Panc1 (cell line): Measurements from ENCODE around the gene NTF4. TPM values are rescaled to one million over a fixed set of nuclear protein-coding genes. Genes with fewer than 3 reads are reported as not detected.

Source experiments
- ATAC-seq: fragments of 200-7000 bp; cut with Tn5 transposase; 2 replicates; pipeline ENCODE4 v1.9.1; 2020; ENCODE audit warnings: mild to moderate bottlenecking, moderate library complexity
- BruUV-seq: library from RNA; stranded (reverse); fragments of 400-500 nt; replicated peaks from 2 replicates; lab custom pipeline; 2021; lab: Mats Ljungman, UMichigan
- CTCF ChIA-PET: fragments of 300-600 bp; sonication (Branson Sonifier 250); formaldehyde crosslinking; loops from one replicate; lab custom pipeline; 2022; ENCODE audit warnings: antibody characterized with exemption; lab: Charles Lee
- POLR2A ChIA-PET: fragments of 300-600 bp; sonication (Branson Sonifier 250); formaldehyde crosslinking; loops from one replicate; lab custom pipeline; 2022; ENCODE audit warnings: antibody characterized with exemption; lab: Charles Lee
- DNase-seq: peaks from one replicate; pipeline ENCODE4 v3.0.0-alpha.2; 2010; ENCODE audit warnings: low read depth, low spot score
- H3K27ac ChIP-seq: 2 replicates; pipeline ENCODE4 v1.5.1; 2011; ENCODE audit warnings: mild to moderate bottlenecking, low read length, inconsistent platforms
- H3K27me3 ChIP-seq: fragments of 200-500 bp; sonication (Bioruptor generic); 2 replicates; pipeline ENCODE4 v1.6.0; 2014; ENCODE audit warnings: low read length, inconsistent platforms; ENCODE audit not compliant: control insufficient read depth, insufficient read depth
- H3K36me3 ChIP-seq: fragments of 200-500 bp; sonication (Bioruptor generic); 2 replicates; pipeline ENCODE4 v1.5.1; 2014; ENCODE audit warnings: inconsistent platforms, mild to moderate bottlenecking, low read length, moderate library complexity; ENCODE audit not compliant: control insufficient read depth, insufficient read depth
- H3K4me1 ChIP-seq: 2 replicates; pipeline ENCODE4 v1.5.1; 2011; ENCODE audit warnings: inconsistent platforms, mild to moderate bottlenecking, low read length, moderate library complexity; ENCODE audit not compliant: control insufficient read depth, insufficient read depth
- H3K4me3 ChIP-seq, 2 experiments: 2 replicates each; pipeline ENCODE4 v1.5.1; 2011 to 2012; ENCODE audit warnings: low read depth in 2 of 2, low read length in 2 of 2, mild to moderate bottlenecking in 2 of 2, inconsistent platforms in 1 of 2, moderate library complexity in 1 of 2
- H3K9me3 ChIP-seq: fragments of 200-500 bp; sonication (Bioruptor generic); 2 replicates; pipeline ENCODE4 v1.5.1; 2014; ENCODE audit warnings: low read depth, mild to moderate bottlenecking, inconsistent platforms, low read length, moderate library complexity; ENCODE audit not compliant: control insufficient read depth, insufficient read depth
- POLR2AphosphoS5 ChIP-seq: IDR thresholded peaks from 2 replicates; pipeline ENCODE4 v1.6.1; 2012; ENCODE audit warnings: mild to moderate bottlenecking, low read depth, low read length, moderate library complexity
- SIN3A ChIP-seq: IDR thresholded peaks from 2 replicates; pipeline ENCODE4 v1.6.1; 2012; ENCODE audit warnings: low read depth, mild to moderate bottlenecking, low read length, moderate library complexity, borderline replicate concordance; ENCODE audit not compliant: insufficient read depth
- TCF7L2 ChIP-seq: IDR thresholded peaks from 2 replicates; pipeline ENCODE4 v1.6.1; 2011; ENCODE audit warnings: mild to moderate bottlenecking, low read depth, low read length, inconsistent platforms
- in situ Hi-C: cut with HindIII; loops from 2 replicates; pipeline ENCODE4 v1.10.0; 2016; ENCODE audit warnings: low sequenced_read_pairs, low pct_unique_long_range_greater_than_20kb
- intact Hi-C: fragments of 100-400 bp; cut with micrococcal nuclease; formaldehyde crosslinking; loops from one replicate; pipeline ENCODE4 v1.10.0; 2022; ENCODE audit not compliant: unreplicated experiment
- total RNA-seq: library from RNA; stranded (reverse); gene quantifications from one replicate; pipeline ENCODE4 v1.2.1, GENCODE V29; 2021; ENCODE audit not compliant: unreplicated experiment
- TF ChIP-seq, protein P1 (sequence below), 2 experiments: IDR thresholded peaks; 2 replicates each; pipeline ENCODE4 v1.6.1; 2011 to 2012; ENCODE audit warnings: low read depth in 2 of 2, control low read depth in 1 of 2, low read length in 1 of 2, mild to moderate bottlenecking in 1 of 2, moderate library complexity in 1 of 2; ENCODE audit not compliant: insufficient read depth in 1 of 2
- TF ChIP-seq, protein P2 (sequence below): fragments of 450-650 bp; IDR thresholded peaks from 2 replicates; pipeline ENCODE4 v1.5.1; 2017; ENCODE audit warnings: mild to moderate bottlenecking

NTF4 gene
- total RNA-seq, 1 experiment from 2014 or later = 0.39 TPM

DNA sequence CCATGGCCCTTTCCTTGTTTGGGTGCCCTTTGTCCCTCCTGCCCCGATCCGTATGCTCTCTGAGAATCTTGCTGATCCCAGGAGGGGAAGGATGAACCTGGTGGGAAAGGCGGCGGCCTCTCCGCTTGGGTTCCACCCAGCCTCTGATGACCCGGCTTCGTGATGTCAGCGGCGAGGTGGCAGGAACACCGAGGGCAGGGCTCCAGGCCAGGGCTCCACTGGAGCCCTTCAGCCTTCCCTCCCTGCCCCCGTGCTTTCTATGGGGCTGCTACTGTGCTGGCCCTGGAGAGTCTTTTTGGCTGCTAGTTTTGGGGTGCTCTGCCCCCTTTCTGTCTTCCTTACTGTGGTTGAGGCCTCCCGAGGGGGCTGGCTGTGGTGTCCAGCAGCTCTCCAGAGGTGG is 37.7 kb upstream of the NTF4 start:
- H3K4me3 ChIP-seq = no peak overlapping the region
- ChIA-PET CTCF (interaction anchor here (0.5 kb wide), 1 partner anchor 38 kb away, joined by 3 read pairs; the partner anchor contains the start of gene NTF4), POLR2A (no interaction called here)

DNA sequence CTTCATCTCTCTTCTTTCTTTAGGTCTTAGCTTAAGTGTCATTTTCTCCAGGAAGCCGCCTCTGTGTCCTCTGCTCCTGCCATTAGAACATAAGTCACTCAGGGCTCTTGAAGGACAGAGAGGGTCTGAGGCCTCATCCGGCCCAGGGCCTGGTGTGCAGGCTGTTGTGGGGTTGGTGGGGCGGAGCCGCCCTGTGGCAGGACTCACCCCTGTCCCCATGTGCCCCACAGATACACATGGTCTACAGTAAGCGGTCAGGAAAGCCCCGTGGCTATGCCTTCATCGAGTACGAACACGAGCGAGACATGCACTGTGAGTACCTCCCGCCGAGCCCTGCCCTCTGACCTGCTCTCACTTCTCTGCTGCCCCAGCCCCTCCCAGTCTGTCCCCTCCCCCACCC is 36.5 kb upstream of the NTF4 start:
- no peak overlapping the region for H3K4me3 ChIP-seq
- H3K36me3 ChIP-seq = peaks cover 13% of the 10 kb centered on the region
- H3K9me3 ChIP-seq = no peaks in the 10 kb centered on the region
- intact Hi-C loops = no loop called here
- H3K27me3 ChIP-seq = no peaks in the 10 kb centered on the region
- ChIA-PET POLR2A (no interaction called here), CTCF (no interaction called here)
- no peak for DNase-seq
- no peak overlapping the region for H3K27ac ChIP-seq
- in situ Hi-C loops = no loop called here
- BruUV-seq = no TSS peak
- H3K4me1 ChIP-seq = peaks cover 6% of the 10 kb centered on the region
- no peak for ATAC-seq
- TF ChIP-seq SIN3A = no peak
- TF ChIP-seq POLR2AphosphoS5 = no peak
- TF ChIP-seq, protein P1, sequence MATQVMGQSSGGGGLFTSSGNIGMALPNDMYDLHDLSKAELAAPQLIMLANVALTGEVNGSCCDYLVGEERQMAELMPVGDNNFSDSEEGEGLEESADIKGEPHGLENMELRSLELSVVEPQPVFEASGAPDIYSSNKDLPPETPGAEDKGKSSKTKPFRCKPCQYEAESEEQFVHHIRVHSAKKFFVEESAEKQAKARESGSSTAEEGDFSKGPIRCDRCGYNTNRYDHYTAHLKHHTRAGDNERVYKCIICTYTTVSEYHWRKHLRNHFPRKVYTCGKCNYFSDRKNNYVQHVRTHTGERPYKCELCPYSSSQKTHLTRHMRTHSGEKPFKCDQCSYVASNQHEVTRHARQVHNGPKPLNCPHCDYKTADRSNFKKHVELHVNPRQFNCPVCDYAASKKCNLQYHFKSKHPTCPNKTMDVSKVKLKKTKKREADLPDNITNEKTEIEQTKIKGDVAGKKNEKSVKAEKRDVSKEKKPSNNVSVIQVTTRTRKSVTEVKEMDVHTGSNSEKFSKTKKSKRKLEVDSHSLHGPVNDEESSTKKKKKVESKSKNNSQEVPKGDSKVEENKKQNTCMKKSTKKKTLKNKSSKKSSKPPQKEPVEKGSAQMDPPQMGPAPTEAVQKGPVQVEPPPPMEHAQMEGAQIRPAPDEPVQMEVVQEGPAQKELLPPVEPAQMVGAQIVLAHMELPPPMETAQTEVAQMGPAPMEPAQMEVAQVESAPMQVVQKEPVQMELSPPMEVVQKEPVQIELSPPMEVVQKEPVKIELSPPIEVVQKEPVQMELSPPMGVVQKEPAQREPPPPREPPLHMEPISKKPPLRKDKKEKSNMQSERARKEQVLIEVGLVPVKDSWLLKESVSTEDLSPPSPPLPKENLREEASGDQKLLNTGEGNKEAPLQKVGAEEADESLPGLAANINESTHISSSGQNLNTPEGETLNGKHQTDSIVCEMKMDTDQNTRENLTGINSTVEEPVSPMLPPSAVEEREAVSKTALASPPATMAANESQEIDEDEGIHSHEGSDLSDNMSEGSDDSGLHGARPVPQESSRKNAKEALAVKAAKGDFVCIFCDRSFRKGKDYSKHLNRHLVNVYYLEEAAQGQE (IDR thresholded peaks at IDR 0.05; ENCODE audit: insufficient read depth in 1 of 2, low read depth in 2 of 2, low read length in 1 of 2) = no peak
- TF ChIP-seq, protein P2, sequence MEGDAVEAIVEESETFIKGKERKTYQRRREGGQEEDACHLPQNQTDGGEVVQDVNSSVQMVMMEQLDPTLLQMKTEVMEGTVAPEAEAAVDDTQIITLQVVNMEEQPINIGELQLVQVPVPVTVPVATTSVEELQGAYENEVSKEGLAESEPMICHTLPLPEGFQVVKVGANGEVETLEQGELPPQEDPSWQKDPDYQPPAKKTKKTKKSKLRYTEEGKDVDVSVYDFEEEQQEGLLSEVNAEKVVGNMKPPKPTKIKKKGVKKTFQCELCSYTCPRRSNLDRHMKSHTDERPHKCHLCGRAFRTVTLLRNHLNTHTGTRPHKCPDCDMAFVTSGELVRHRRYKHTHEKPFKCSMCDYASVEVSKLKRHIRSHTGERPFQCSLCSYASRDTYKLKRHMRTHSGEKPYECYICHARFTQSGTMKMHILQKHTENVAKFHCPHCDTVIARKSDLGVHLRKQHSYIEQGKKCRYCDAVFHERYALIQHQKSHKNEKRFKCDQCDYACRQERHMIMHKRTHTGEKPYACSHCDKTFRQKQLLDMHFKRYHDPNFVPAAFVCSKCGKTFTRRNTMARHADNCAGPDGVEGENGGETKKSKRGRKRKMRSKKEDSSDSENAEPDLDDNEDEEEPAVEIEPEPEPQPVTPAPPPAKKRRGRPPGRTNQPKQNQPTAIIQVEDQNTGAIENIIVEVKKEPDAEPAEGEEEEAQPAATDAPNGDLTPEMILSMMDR = no peak
- TF ChIP-seq TCF7L2 = no peak

More for the DNA sequence above, 37.7 kb upstream of the NTF4 start:
- no peaks in the 10 kb centered on the region for H3K9me3 ChIP-seq
- ATAC-seq (no peak), DNase-seq (no peak)
- H3K27me3 ChIP-seq = no peaks in the 10 kb centered on the region
- TF ChIP-seq TCF7L2 = no peak
- BruUV-seq = no TSS peak
- no peak overlapping the region for H3K27ac ChIP-seq
- H3K36me3 ChIP-seq = peaks cover 13% of the 10 kb centered on the region
- in situ Hi-C loops (no loop called here), intact Hi-C loops (no loop called here)
- peaks cover 3% of the 10 kb centered on the region for H3K4me1 ChIP-seq

DNA sequence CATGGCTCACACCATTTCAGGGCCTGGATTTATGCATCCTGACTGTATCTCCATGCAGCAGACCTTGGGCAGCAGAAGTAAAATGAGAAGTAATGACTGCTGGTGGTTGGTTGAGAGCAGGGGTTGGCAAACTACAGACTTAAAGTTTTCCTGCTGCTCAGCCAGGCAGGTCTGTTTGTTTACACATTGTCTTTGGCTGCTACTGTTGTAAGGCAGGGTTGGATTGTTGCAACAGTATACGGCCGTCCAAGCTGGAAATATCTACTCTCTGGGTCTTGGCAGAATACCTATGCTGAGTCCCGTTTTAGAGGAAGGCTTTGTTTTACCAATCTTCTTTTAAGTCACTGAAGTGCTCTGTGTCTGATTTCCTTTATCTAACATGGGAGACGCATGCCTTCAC is 34.2 kb upstream of the NTF4 start:
- TF ChIP-seq POLR2AphosphoS5 (no peak), TCF7L2 (no peak), SIN3A (no peak)
- TF ChIP-seq, protein P1 (IDR thresholded peaks at IDR 0.05; ENCODE audit: insufficient read depth in 1 of 2, low read depth in 2 of 2, low read length in 1 of 2) = no peak
- TF ChIP-seq, protein P2 = no peak
- intact Hi-C loops = loop anchor here (5.0 kb wide), 1 partner anchor 109 kb away; no protein-coding TSS in a partner anchor
- Histone ChIP-seq H3K27me3 (no peaks in the 10 kb centered on the region), H3K9me3 (no peaks in the 10 kb centered on the region), H3K4me1 (peaks cover 6% of the 10 kb centered on the region), H3K4me3 (no peak overlapping the region), H3K36me3 (peaks cover 15% of the 10 kb centered on the region), H3K27ac (no peak overlapping the region)
- POLR2A ChIA-PET = no interaction called here
- no peak for DNase-seq
- no peak for ATAC-seq
- in situ Hi-C loops = no loop called here
- BruUV-seq = no TSS peak
- CTCF ChIA-PET = no interaction called here
